Central memory CD4-positive, alpha-beta T cell (primary cell): Measurements from ENCODE around the gene DPEP2NB.
"Not testable (repeated sequence)": the region's sequence is repeated elsewhere in the genome, so short reads cannot be mapped to it uniquely, and the experiment has no call there.

Source experiments
- DNase-seq: peaks from one replicate; pipeline ENCODE4 v3.0.0; 2022
- total RNA-seq, 3 experiments: gene quantifications; one replicate each; lab custom pipeline; 2026; lab: John Stamatoyannopoulos, UW

DPEP2NB gene
- 0 to 0.05 (median 0) reads per million in 3 experiments for total RNA-seq

GRCh38 chr16:68015681-68016080, at the start of gene DPEP2NB:
Gene DPEP2NB (minus strand): TSS chr16:68015911. CDS start chr16:68015770, 141 bp downstream.
- DNase-seq, result no peak

GRCh38 chr16:68064791-68065365, 49.2 kb upstream of the DPEP2NB start:
- DNase-seq, result peak; percentile 59

GRCh38 chr16:68062910-68063393, 47.2 kb upstream of the DPEP2NB start:
- peak; percentile 40 for DNase-seq

- DNase-seq, result no peak
These were observed 45.7 kb upstream of the DPEP2NB start for GRCh38 chr16:68061396-68061795.

GRCh38 chr16:68059804-68060203, 44.1 kb upstream of the DPEP2NB start:
- DNase-seq, result no peak

GRCh38 chr16:68055395-68055794, 39.7 kb upstream of the DPEP2NB start:
- no peak for DNase-seq

GRCh38 chr16:68049449-68049848, 33.7 kb upstream of the DPEP2NB start:
- DNase-seq, result no peak

GRCh38 chr16:68047987-68048386, 32.3 kb upstream of the DPEP2NB start:
- DNase-seq, result no peak

GRCh38 chr16:68046106-68046505, 30.4 kb upstream of the DPEP2NB start:
- no peak for DNase-seq

- DNase-seq, result no peak
These were observed 26.1 kb upstream of the DPEP2NB start for GRCh38 chr16:68041783-68042182.

- peak; percentile 82 for DNase-seq
These were observed 25.0 kb upstream of the DPEP2NB start for GRCh38 chr16:68040506-68041288.

- DNase-seq, result no peak
These were observed 22.3 kb upstream of the DPEP2NB start for GRCh38 chr16:68037841-68038597.

GRCh38 chr16:68035227-68035626, 19.5 kb upstream of the DPEP2NB start:
- DNase-seq, result no peak

GRCh38 chr16:68033101-68033500, 17.4 kb upstream of the DPEP2NB start:
- no peak for DNase-seq

GRCh38 chr16:68031951-68032350, 16.2 kb upstream of the DPEP2NB start:
- DNase-seq, result no peak

GRCh38 chr16:68030108-68030507, 14.4 kb upstream of the DPEP2NB start:
- not testable (repeated sequence) for DNase-seq

GRCh38 chr16:68028996-68029395, 13.3 kb upstream of the DPEP2NB start:
- no peak for DNase-seq

- peak; percentile 91 for DNase-seq
These were observed 7.2 kb upstream of the DPEP2NB start, which contains the start of the genes DDX28 and DUS2 for GRCh38 chr16:68022728-68023537. Gene DDX28 (minus strand): TSS chr16:68023232. CDS start chr16:68023202, 30 bp downstream. Gene DUS2 (plus strand): TSS chr16:68023284. CDS start chr16:68038024, 14,740 bp downstream.

- no peak for DNase-seq
These were observed 6.6 kb upstream of the DPEP2NB start for GRCh38 chr16:68022278-68022727.

GRCh38 chr16:68021490-68021889, 5.8 kb upstream of the DPEP2NB start:
- DNase-seq, result no peak

- DNase-seq, result no peak
These were observed 3.5 kb upstream of the DPEP2NB start for GRCh38 chr16:68019167-68019680.

- no peak for DNase-seq
These were observed 2.3 kb downstream of the DPEP2NB start for GRCh38 chr16:68013440-68013839.
